Measurements from ENCODE around the gene TAPBP.

DNA sequence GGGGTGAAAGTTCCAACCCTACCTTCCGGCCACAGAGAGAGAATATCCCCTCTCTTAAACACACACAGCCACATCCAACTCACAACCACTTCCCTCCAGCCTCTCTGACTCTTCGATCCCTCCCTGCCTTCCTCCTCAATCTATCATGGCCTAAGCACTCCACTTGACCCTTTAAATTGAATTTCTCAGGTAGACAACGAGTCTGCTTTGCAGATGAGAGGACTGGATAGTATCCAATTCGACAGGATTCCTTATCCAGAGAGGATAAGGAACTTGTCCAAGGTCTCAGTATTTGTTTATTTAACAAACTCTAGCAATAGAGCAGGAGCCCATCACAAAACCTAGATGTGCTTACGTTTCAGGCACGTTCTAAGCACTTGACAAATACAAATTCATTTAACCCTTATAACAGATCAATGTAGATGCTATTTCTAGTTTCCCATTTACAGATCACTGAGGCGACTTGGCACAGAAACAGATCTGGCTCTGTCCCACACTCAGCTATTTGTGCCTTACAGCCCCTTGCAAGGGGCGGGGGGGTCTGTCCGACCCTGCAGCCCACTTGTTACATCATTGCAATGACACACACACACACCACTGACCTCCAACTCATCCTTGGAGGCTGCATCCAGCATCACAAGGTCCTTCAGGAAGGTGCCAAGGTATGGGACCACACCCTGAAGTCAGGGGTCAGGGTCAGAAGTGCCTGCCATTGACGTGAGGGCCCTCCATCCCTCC is 19.6 kb downstream of the TAPBP start:
- TF ChIP-seq, protein P1, sequence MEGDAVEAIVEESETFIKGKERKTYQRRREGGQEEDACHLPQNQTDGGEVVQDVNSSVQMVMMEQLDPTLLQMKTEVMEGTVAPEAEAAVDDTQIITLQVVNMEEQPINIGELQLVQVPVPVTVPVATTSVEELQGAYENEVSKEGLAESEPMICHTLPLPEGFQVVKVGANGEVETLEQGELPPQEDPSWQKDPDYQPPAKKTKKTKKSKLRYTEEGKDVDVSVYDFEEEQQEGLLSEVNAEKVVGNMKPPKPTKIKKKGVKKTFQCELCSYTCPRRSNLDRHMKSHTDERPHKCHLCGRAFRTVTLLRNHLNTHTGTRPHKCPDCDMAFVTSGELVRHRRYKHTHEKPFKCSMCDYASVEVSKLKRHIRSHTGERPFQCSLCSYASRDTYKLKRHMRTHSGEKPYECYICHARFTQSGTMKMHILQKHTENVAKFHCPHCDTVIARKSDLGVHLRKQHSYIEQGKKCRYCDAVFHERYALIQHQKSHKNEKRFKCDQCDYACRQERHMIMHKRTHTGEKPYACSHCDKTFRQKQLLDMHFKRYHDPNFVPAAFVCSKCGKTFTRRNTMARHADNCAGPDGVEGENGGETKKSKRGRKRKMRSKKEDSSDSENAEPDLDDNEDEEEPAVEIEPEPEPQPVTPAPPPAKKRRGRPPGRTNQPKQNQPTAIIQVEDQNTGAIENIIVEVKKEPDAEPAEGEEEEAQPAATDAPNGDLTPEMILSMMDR (IDR thresholded peaks at IDR 0.05): no peak
- TF ChIP-seq, protein P2, sequence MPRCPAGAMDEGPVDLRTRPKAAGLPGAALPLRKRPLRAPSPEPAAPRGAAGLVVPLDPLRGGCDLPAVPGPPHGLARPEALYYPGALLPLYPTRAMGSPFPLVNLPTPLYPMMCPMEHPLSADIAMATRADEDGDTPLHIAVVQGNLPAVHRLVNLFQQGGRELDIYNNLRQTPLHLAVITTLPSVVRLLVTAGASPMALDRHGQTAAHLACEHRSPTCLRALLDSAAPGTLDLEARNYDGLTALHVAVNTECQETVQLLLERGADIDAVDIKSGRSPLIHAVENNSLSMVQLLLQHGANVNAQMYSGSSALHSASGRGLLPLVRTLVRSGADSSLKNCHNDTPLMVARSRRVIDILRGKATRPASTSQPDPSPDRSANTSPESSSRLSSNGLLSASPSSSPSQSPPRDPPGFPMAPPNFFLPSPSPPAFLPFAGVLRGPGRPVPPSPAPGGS (IDR thresholded peaks at IDR 0.05): no peak
- TF ChIP-seq NR3C1 (IDR thresholded peaks at IDR 0.05): no peak
- no peak for TF ChIP-seq MAZ (IDR thresholded peaks at IDR 0.05; ENCODE audit: borderline replicate concordance, low read depth, low read length)
- TF ChIP-seq HDAC2 (IDR thresholded peaks at IDR 0.05): no peak
- TF ChIP-seq, protein P3, sequence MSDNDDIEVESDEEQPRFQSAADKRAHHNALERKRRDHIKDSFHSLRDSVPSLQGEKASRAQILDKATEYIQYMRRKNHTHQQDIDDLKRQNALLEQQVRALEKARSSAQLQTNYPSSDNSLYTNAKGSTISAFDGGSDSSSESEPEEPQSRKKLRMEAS (IDR thresholded peaks at IDR 0.05): no peak
- TF ChIP-seq POLR2AphosphoS2 (conservative IDR thresholded peaks at IDR 0.05; ENCODE audit: low read length): no peak
- TF ChIP-seq POLR2A (IDR thresholded peaks at IDR 0.05; ENCODE audit: low read length): no peak
- TF ChIP-seq CEBPB (IDR thresholded peaks at IDR 0.05): no peak
